KOPT-K1 (cell line): ENCODE results near the gene PDLIM1.

Experiments
- H3K27ac ChIP-seq: fragments of 200-600 bp; sonication (generic); 2 replicates; pipeline ENCODE4 v1.5.1; 2016; ENCODE audit warnings: antibody characterized with exemption, mild to moderate bottlenecking, low read depth, low read length; ENCODE audit not compliant: poor library complexity, severe bottlenecking
- H3K36me3 ChIP-seq: fragments of 200-600 bp; sonication (generic); 2 replicates; pipeline ENCODE4 v1.5.1; 2017; ENCODE audit warnings: antibody characterized with exemption, mild to moderate bottlenecking, low read length, moderate library complexity; ENCODE audit not compliant: insufficient read depth
- H3K9me3 ChIP-seq: fragments of 200-600 bp; sonication (generic); 2 replicates; pipeline ENCODE4 v1.5.1; 2017; ENCODE audit warnings: antibody characterized with exemption, low read length, mild to moderate bottlenecking; ENCODE audit not compliant: insufficient read depth, poor library complexity, severe bottlenecking

Gene PDLIM1

DNA sequence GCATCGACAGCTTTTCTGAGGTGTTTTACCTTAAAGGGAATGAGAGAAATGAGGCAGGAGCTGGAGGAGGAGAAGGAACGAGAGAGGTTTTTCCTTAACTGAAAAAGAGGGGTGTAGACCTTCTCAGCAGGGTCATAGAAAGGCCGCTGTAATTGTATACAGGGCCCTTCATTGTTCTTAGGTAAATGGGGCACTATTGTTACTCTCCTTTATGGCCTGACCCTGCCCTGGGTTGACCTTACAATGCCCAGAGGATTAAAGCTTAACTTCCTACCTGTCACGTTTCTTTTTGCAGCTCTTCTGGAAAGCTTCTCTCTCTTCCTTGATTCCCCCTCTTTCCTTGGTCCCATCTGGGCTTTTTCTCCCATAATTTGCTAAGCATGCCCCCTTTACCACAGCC is 13.7 kb upstream of the PDLIM1 start:
- Histone ChIP-seq H3K9me3 (no peaks in the 10 kb centered on the region), H3K27ac (no peak overlapping the region), H3K36me3 (no peaks in the 10 kb centered on the region)

DNA sequence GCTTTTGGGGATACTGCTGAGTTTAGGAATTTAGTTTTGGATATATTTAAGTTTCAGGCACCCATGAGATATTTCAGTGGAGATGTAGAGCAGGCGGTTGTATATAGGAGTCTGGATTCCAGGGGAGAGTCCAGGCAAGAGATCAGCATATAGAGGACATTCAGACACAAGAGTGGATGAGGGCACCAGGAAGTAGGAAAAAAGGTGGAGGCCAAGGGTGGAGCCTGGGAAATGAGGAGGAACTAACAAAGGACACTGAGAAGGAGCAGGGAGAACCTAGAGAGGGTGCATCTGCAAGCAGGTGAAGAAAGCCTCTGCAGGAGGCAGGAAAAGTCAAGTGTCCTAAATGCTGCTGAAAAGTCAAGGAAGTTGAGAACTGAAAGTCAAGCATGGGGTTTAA is 13.1 kb upstream of the PDLIM1 start:
- no peak overlapping the region for H3K27ac ChIP-seq
- H3K9me3 ChIP-seq: no peaks in the 10 kb centered on the region
- no peaks in the 10 kb centered on the region for H3K36me3 ChIP-seq

DNA sequence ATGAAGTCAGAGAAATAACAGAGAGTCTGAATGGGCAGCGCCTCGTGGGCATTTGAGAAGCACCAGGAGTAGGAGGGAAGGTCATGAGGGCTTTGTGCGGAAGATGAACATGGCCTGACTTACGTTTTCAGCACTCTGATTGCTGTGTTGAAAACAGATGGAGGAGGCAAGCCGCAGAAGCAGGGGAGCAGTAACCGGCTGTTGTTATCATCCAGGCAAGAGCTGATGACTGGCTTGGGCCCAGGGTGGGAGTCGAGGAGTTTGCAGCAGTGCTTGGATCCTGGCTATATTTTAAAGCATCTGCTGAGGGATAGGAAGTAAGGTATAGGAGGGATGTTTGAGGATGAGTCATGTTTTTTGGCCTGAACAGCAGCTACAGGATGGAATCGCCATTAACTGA is 12.7 kb upstream of the PDLIM1 start:
- no peak overlapping the region for H3K27ac ChIP-seq
- H3K9me3 ChIP-seq: no peaks in the 10 kb centered on the region
- no peaks in the 10 kb centered on the region for H3K36me3 ChIP-seq

DNA sequence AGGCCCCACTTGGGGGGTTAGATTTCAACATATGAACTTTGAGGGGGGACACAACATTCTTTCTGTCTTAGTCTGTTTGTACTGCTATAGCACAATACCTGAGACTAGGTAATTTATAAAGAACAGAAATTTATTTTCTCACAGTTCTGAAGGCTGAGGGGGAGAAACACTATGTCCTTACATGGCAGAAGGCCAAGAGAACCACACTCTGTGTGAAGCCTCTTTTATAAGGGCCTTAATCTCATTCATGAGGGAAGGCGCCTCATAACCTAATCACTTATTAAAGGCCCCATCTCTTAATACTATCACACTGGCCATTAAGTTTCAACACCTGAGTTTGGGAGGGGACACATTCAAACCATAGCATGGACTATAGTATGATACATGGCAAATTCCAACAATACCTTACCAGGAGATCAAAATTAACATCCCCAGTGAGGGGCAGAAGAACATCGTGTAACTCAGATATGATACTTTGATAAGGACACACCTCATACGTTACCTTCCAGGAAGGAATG is 9.3 kb upstream of the PDLIM1 start:
- Histone ChIP-seq H3K36me3 (no peaks in the 10 kb centered on the region), H3K27ac (no peak overlapping the region), H3K9me3 (no peaks in the 10 kb centered on the region)

DNA sequence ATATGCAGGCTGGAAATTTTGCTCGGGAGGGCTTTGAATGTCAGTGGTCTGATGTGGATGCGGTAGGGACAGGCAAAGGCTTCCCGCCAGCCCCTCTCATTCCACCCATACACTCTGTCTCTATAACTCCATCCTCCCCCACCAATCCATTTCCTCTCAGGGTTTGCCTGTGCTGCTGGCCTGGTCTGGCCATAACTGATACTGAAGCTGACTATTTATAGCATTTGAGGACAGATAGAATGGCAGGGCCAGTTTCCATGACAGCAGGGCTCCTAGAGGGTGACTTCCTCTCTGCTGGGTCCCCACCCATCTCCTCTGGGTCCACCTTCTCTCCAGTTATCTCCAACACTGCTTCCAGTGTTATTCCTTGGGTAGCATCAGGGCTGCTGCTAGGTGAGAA is 6.6 kb upstream of the PDLIM1 start:
- Histone ChIP-seq H3K27ac (no peak overlapping the region), H3K36me3 (no peaks in the 10 kb centered on the region), H3K9me3 (no peaks in the 10 kb centered on the region)

DNA sequence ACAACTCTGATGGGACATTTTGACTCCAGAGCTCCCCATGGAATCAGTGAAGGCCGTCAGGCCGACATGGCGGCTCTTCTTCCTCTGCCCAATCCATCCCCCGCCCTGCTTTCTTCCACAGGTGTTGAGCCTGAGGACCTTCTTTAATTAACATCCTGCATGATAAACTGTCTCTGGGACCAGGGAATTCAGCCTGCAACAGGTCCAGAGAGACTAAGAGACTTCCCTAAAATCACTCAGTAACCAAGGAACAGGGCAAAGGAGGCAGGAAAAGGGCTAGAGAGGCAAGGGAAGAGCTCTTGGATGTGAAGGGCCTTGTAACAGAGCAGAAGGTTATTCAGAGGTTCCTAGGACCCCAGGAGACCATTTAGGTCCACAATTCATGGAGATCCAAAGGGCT is 6.0 kb upstream of the PDLIM1 start:
- no peak overlapping the region for H3K27ac ChIP-seq
- no peaks in the 10 kb centered on the region for H3K9me3 ChIP-seq
- H3K36me3 ChIP-seq: no peaks in the 10 kb centered on the region

DNA sequence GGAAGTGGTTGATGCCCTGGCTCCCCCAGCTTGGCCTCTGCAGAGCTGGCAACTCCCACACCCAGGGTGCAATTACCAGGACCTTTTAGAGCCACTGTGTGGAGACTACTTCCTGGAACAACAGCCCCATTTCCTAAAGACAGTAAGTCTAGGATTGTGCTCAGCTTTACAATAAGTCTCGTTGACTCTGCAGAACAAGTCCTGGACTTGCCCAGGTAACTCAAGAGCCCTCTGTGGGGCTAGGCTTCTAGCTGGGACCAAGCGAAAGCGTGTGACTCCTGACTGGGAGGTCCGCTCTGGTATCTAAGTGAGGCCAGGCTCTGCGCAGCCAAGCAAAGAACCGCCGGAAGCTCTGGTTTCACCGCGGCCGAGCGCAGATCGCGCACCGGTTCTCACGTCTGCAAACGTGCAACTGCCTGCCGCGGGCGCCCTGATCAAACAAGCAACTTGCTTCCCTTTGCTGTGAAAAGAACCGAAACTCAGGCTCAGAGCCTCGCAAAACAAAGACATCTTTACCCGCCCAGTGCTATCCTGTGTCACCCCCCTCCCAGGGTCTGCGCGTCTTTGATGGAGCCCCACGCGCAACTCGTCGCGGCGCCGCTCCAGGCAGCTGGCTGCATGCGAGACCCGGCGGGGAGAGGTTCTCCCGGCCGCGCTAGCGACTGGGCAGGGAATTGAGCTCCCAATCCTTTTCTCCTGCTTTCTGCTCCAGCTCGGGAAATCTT is 4.4 kb upstream of the PDLIM1 start:
- no peaks in the 10 kb centered on the region for H3K36me3 ChIP-seq
- no peak overlapping the region for H3K27ac ChIP-seq
- H3K9me3 ChIP-seq: no peaks in the 10 kb centered on the region

DNA sequence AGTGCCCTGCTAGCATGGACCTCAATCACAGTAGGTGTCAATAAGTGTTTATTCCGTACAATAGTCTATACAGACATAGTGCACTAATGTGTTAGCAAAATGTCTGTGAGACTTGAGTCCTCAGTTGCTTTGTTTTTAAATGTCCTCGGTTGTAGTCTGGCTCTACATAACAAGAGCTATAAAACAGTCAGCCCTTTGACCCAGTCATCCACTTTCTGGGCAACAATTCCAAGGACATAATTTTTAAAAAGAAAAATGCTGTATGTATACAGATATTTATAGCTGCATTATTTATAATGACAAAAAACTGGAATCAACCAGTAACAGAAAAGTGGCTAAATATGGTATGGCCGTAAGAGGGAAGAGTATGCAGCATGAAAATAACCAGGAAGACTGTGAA is 2.8 kb upstream of the PDLIM1 start:
- Histone ChIP-seq H3K9me3 (no peaks in the 10 kb centered on the region), H3K27ac (no peak overlapping the region), H3K36me3 (no peaks in the 10 kb centered on the region)

DNA sequence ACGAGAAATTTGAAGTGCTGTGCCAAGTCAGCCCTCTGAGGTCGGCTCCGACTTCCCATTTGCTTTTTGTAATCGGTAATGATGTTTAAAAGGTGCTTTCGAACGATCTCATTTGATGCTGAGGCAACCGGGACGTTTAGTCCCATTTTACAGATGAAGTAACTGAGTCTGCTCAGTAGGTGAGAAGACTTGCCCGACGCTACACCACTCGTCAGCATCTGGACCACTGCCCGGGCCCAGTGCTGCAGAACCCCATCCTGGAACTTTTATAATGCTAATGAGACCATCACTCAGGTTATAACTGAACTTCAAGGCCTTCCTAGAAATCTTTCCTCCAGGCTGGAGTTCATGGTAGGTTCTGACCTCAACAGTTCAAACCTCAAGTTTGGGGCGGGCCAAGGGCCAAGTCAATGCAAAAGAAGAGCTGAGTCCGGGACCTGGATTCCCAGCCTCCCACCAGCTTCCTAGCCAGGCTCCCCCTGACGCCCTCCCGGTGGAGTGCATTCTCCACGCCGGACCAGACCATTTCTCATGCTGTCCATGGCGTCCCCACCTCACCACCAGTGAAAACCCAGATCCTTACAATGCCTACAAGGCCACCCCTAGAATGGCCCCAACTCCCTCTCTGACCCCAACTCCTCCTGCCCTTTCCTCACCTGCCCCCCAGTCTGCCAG is 699 bp upstream of the PDLIM1 start:
- no peaks in the 10 kb centered on the region for H3K36me3 ChIP-seq
- H3K27ac ChIP-seq: no peak overlapping the region
- no peaks in the 10 kb centered on the region for H3K9me3 ChIP-seq

DNA sequence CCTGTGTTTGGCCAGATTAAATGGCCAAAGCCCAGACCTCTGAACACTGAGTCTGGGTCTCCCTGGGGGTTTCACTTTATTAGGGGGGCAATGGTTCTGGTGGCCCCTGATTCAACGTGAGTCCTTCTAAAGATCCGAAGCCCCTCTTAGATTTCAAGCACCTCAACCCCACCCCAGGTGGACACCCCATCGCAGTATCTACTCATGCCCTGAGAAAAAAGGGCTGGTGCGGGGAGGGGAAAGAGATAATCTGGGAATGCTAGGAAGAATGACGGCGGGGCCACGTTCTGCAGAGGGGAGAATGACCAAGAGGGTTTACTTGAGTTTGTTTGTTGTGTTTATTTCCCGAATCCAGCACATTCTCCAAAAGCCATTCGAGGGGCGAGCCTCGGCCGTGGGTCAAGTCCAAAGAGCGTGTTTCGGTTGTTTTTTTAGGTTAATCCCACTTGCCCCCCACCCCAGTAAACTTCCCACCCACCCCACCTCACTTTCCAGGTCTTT is 832 bp downstream of the PDLIM1 start:
- H3K36me3 ChIP-seq: no peaks in the 10 kb centered on the region
- no peak overlapping the region for H3K27ac ChIP-seq
- no peaks in the 10 kb centered on the region for H3K9me3 ChIP-seq

DNA sequence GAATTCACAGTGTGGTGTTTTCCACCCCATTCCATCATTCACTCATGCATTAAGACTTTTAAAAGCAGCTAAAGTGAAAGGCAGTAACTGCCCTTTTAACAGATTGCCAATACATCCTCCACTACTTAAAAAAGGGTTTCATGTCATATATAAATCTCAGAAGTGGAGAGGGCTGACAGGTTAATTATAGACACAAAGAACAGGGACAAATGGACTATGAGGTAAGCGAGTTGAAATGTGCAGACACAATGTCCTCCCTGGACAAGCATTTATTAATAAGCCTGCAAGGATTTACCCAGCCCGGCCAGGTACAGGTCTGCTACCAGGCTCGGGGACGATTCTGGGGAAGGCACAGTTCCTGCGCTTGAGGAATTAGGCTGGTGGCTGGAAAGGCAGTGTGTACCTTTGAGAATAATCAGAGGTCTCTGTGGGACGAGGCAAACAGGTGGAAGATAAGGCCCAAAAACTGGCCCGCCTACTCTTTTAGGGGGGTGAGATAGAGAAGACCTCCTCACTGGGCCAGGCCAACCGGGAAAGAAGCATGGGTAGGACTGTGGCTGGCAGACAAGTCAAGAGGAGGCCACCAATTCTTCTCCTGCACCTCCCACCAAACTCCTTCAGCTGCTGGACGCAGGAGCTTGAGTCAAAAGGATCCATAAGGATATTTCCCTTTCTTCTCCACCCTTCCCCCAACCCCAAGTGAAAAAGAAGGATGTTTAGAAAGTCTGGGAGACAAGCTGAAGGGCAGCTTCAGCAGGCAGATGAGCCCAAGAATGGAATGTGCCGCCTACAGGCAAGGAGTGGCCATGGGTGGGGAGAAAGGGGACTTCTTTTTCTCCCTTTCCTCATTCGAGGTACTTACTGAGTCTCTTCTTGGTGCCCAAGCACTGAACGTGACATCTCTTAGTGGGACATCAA is 1.5 kb downstream of the PDLIM1 start:
- no peak overlapping the region for H3K27ac ChIP-seq
- no peaks in the 10 kb centered on the region for H3K36me3 ChIP-seq
- no peaks in the 10 kb centered on the region for H3K9me3 ChIP-seq

DNA sequence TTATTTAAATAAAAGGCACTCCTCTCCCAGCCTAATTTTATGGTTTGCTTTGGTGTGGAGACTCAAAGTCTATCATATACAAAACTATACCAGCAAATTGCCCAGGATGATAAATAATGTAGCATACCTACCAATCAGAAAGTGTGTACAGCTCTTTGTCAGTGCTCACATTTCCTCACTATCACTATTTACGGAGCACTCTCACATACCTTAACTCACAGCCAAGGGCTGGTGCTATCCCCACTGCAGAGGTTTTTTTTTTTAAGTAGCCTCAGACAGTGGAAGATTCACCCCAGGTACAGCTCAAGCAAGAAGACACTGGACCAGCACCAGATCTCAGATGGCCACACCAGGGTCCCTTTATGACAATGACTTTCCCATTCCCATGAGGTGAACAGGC is 2.5 kb downstream of the PDLIM1 start:
- H3K9me3 ChIP-seq: no peaks in the 10 kb centered on the region
- H3K36me3 ChIP-seq: no peaks in the 10 kb centered on the region
- no peak overlapping the region for H3K27ac ChIP-seq

DNA sequence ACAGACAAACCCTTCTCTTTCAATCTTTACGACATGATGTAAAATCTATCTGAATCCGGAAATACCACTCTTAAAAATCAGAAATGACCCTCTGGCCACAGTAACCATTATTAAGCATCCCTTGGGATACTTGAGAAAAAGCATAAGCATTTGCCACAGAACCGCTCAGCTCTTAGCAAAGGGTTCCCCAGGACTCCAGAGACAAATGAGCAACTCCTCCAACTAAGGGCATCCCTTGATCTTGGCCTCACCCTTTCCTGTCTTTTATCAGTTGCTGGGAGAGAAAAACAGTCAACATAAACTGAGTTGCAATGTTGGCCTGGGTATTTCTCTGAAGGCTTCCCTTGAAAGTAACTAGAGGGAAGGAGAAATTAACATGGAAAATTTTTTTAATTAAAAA is 3.5 kb downstream of the PDLIM1 start:
- H3K27ac ChIP-seq: no peak overlapping the region
- no peaks in the 10 kb centered on the region for H3K36me3 ChIP-seq
- H3K9me3 ChIP-seq: no peaks in the 10 kb centered on the region

DNA sequence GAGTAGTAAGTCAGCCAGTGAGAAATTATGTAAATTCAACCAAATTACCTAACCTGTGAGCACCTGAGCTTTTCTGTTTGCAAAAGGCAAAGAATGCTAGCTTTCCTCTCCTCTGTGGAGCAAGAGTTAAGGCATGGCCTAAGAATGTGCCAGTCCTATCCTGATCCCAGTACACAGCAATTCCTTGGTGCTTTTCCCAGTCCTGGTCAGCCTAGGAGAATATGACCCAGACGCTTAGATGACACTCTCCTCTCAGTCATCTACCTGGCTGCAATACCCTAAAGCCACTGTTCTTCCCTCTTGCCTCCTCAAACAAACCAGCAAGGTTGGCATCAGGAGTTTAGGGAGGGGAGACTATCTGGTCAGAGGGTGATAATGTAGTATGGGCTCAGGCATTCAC is 4.1 kb downstream of the PDLIM1 start:
- H3K27ac ChIP-seq: no peak overlapping the region
- H3K9me3 ChIP-seq: no peaks in the 10 kb centered on the region
- H3K36me3 ChIP-seq: no peaks in the 10 kb centered on the region

DNA sequence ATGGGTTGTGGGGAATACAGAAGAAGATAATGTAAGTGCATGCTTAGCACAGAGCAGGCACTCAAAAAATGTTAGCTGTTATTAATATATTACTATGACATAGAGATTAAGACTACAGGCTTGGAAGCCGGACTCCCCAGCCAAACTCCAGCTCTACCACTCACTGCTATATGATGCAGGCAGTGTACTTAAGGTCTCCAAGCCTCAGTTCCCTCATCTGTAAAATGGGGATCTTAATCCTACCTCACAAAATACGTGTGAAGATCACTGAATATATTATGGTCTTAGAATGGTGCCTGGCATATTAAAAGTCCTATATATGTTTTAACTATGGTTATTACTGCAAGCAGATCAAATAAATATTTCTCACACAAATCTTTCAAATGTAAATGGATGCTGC is 5.2 kb downstream of the PDLIM1 start:
- no peaks in the 10 kb centered on the region for H3K36me3 ChIP-seq
- no peak overlapping the region for H3K27ac ChIP-seq

More for the DNA sequence above, 5.2 kb downstream of the PDLIM1 start:
- no peaks in the 10 kb centered on the region for H3K9me3 ChIP-seq
